Muscle of arm (tissue), 12 donors: ENCODE measurements around the gene OR2T29. TPM values are rescaled to one million over a fixed set of nuclear protein-coding genes. Genes with fewer than 3 reads are reported as not detected.
"Not testable (repeated sequence)": the region's sequence is repeated elsewhere in the genome, so short reads cannot be mapped to it uniquely, and the experiment has no call there.

ENCODE experiments used
- DNase-seq: peaks from one replicate; pipeline ENCODE4 v3.0.0-alpha.2; 2013
- polyA plus RNA-seq, 12 donors: library from polyadenylated mRNA; unstranded; fragments of 120-200 nt; gene quantifications; one replicate each; pipeline ENCODE4 v1.2.1, GENCODE V29; 2013; ENCODE audit not compliant: insufficient read length in 12 of 12

OR2T29 gene
- polyA plus RNA-seq, 12 donors, result not detected

GRCh38 chr1:248510217-248510616 is 52.4 kb downstream of the OR2T29 start:
- DNase-seq, result not testable (repeated sequence)

- DNase-seq, result not testable (repeated sequence)
Measured at GRCh38 chr1:248507773-248508172, 54.8 kb downstream of the OR2T29 start, which contains the start of gene OR2G6. Gene OR2G6 (plus strand): TSS chr1:248508073. CDS start chr1:248521647, 13,574 bp downstream.

Other genes with a start within 250 kb of the OR2T29 start
- gene OR2M7, start 238.2 kb downstream of the OR2T29 start, polyA plus RNA-seq, result not detected
- not detected for gene OR14C36, start 214.0 kb downstream of the OR2T29 start, polyA plus RNA-seq
- not detected for gene OR2T4, start 201.1 kb downstream of the OR2T29 start, polyA plus RNA-seq
- gene OR2T6, start 187.0 kb downstream of the OR2T29 start, polyA plus RNA-seq, result not detected
- not detected for gene OR2T1, start 159.7 kb downstream of the OR2T29 start, polyA plus RNA-seq
- gene OR2T2, start 117.1 kb downstream of the OR2T29 start, polyA plus RNA-seq, result not detected
- not detected for gene OR2T3, start 89.4 kb downstream of the OR2T29 start, polyA plus RNA-seq
- not detected for gene OR2T5, start 74.2 kb downstream of the OR2T29 start, polyA plus RNA-seq
- gene OR2G6, start 54.7 kb downstream of the OR2T29 start, polyA plus RNA-seq, result under 1 TPM in 2 of 12 donors, not detected in 10; 0.03 TPM
- gene OR2T34, start 12.0 kb upstream of the OR2T29 start, polyA plus RNA-seq, result not detected
- gene OR2T10, start 34.9 kb upstream of the OR2T29 start, polyA plus RNA-seq, result not detected
- under 1 TPM in 1 of 12 donors, not detected in 11; 0.04 TPM for gene OR2T11, start 72.3 kb upstream of the OR2T29 start, polyA plus RNA-seq
- not detected for gene OR2T35, start 82.5 kb upstream of the OR2T29 start, polyA plus RNA-seq
- gene OR2T27, start 92.8 kb upstream of the OR2T29 start, polyA plus RNA-seq, result not detected
- gene OR14I1, start 140.0 kb upstream of the OR2T29 start, polyA plus RNA-seq, result not detected
- gene LYPD8, start 193.0 kb upstream of the OR2T29 start, polyA plus RNA-seq, result not detected